Activated CD4-positive, alpha-beta T cell treated with anti-CD3 and anti-CD28 coated beads for 36 hours (primary cell): ENCODE data around the gene MYEOV. TPM values are rescaled to one million over a fixed set of nuclear protein-coding genes. Genes with fewer than 3 reads are reported as not detected.

Experiments
- ATAC-seq: fragments of 200-7000 bp; cut with Tn5 transposase; one replicate; pipeline ENCODE4 v1.10.0; 2021; ENCODE audit warnings: mild to moderate bottlenecking, moderate library complexity
- CTCF ChIA-PET: fragments of 350-600 bp; sonication (Branson Sonifier 250); formaldehyde crosslinking; loops from one replicate; lab custom pipeline; 2021; ENCODE audit warnings: antibody characterized with exemption; lab: Charles Lee
- POLR2A ChIA-PET: fragments of 350-600 bp; sonication (Branson Sonifier 250); formaldehyde crosslinking; loops from one replicate; lab custom pipeline; 2021; ENCODE audit warnings: antibody characterized with exemption, inconsistent platforms; lab: Charles Lee
- DNase-seq: peaks from one replicate; pipeline ENCODE4 v3.0.0-alpha.2; 2020
- H3K27ac Mint-ChIP-seq: one replicate; pipeline ENCODE4 v1.8.0; 2021; ENCODE audit warnings: mixed read lengths
- H3K27me3 Mint-ChIP-seq: one replicate; pipeline ENCODE4 v1.8.0; 2021; ENCODE audit warnings: mixed read lengths
- H3K36me3 Mint-ChIP-seq: one replicate; pipeline ENCODE4 v1.8.0; 2021; ENCODE audit warnings: low read depth, mixed read lengths
- H3K4me1 Mint-ChIP-seq: one replicate; pipeline ENCODE4 v1.8.0; 2021; ENCODE audit warnings: mixed read lengths
- H3K4me3 Mint-ChIP-seq: one replicate; pipeline ENCODE4 v1.8.0; 2021; ENCODE audit warnings: mild to moderate bottlenecking, moderate library complexity, mixed read lengths
- H3K9me3 Mint-ChIP-seq: one replicate; pipeline ENCODE4 v1.8.0; 2021; ENCODE audit warnings: low read depth, mixed read lengths
- intact Hi-C, 2 experiments: fragments of 100-400 bp; cut with DNase I in 1 of 2; cut with micrococcal nuclease in 1 of 2; formaldehyde crosslinking; loops; one replicate each; pipeline versions ENCODE4 v1.14.2 to v1.15.1; 2022 to 2024; cut with DNase I, micrococcal nuclease
- total RNA-seq, 2 experiments: library from RNA; stranded (reverse); gene quantifications; one replicate each; pipeline ENCODE4 v1.2.3, GENCODE V29; 2021

MYEOV gene
- total RNA-seq, 2 experiments from 2014 or later, result not detected

DNA sequence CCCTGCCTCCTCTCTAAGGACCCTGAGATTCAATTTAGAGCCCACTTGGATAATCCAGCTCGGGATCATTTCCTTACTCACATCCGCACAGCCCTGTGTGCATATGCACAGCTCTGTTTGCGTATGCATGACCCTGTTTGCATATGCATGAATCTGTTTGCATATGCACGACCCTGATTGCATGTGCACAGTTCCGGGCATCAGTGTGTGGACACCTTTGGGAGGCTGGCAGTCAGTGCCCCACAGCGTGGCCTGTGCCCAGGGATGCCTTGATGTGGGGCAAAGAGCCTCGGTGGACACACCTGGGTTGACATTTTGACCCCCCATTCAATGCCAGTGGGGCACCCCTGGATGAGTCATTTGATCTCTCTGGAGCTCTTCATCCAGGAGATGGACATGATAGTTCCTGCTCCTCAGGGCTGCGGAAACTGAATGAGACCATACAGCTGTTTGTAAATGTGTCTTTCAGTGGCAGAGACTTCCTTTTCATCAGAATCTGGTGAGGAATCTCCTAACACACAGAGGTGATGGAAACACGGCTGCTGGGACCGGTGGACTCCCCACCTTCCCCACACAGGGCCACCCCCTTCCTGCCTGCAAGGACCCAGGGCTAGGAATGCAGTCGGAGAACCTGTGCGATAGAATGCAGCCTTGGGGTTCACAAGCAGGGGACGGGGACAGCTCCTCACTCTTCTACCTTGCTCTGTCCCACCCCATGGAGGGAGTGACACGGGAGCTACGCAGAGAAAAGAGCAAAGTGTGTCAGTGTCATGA is 41.2 kb downstream of the MYEOV start:
- ChIA-PET CTCF (interaction anchor here (0.9 to 1.1 kb wide), 2 partner anchors 37 to 335 kb away, joined by 4 to 5 read pairs; no protein-coding TSS in a partner anchor), POLR2A (interaction anchor here (0.7 kb wide), 1 partner anchor 75 kb away, joined by 3 read pairs; no protein-coding TSS in a partner anchor)
- Mint-ChIP-seq H3K27ac (no peak overlapping the region), H3K4me1 (peaks cover 36% of the 10 kb centered on the region), H3K27me3 (no peaks in the 10 kb centered on the region), H3K9me3 (peaks cover 10% of the 10 kb centered on the region), H3K4me3 (no peak overlapping the region), H3K36me3 (peaks cover 8% of the 10 kb centered on the region)
- ATAC-seq, result no peak
- DNase-seq, result no peak
- intact Hi-C loops, result loop anchor here in 1 of 2 experiments (5.0 kb wide), 1 partner anchor 38 kb away; no protein-coding TSS in a partner anchor

DNA sequence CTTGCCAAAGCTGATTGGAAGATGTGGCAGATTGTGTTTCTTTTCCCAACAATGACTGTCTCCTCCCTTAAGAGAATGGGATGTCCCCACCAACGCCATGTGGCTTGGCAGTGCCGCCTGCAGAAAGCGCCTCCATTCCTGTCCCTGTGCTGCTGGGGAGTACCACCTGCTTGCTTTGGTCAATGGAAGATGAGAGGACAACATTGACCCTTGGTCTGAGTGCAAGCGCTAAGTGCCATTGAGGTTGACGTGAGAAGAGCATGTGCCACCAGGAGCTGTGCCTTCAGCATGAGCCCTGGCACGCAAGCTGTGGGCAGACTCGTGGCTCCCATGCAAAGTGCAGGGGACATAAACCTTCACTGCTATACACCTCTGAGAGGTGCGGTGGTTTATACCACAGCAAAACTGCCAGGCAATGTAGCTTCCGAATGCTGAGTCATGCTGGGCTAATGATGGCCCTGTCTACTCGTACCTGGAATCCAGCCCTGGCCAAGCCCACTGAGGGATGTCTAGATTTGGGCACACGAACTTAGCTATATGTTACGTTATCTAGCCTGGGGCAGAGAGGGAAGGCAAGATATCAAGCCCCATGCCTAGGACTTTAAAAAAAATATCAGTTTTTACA is 41.9 kb downstream of the MYEOV start:
- ChIA-PET POLR2A (no interaction called here), CTCF (interaction anchor here (0.7 to 1.4 kb wide), 3 partner anchors 38 to 126 kb away, joined by 3 to 4 read pairs (median 4); no protein-coding TSS in a partner anchor)
- no peak overlapping the region for H3K27ac Mint-ChIP-seq

GRCh38 chr11:69337211-69337721 is 43.3 kb downstream of the MYEOV start:
- Mint-ChIP-seq H3K4me3 (peak overlapping the region; percentile 15), H3K27me3 (no peaks in the 10 kb centered on the region), H3K36me3 (peaks cover 11% of the 10 kb centered on the region), H3K27ac (peak overlapping the region; percentile 70), H3K4me1 (peaks cover 36% of the 10 kb centered on the region), H3K9me3 (peaks cover 18% of the 10 kb centered on the region)
- DNase-seq (peak; percentile 63), ATAC-seq (peak; percentile 87)
- POLR2A ChIA-PET, result no interaction called here
- CTCF ChIA-PET, result interaction anchor here (0.6 to 1.4 kb wide), 2 partner anchors 12 to 44 kb away, joined by 4 read pairs; no protein-coding TSS in a partner anchor
- intact Hi-C loops, result loop anchor here (1.0 to 5.0 kb wide), 4 partner anchors 16 to 214 kb away; no protein-coding TSS in a partner anchor

More for the DNA sequence above, 41.9 kb downstream of the MYEOV start:
- intact Hi-C loops, result loop anchor here (2.0 to 5.0 kb wide), 2 partner anchors 17 to 39 kb away; no protein-coding TSS in a partner anchor
- peaks cover 36% of the 10 kb centered on the region for H3K4me1 Mint-ChIP-seq
- H3K4me3 Mint-ChIP-seq, result no peak overlapping the region
- H3K9me3 Mint-ChIP-seq, result peaks cover 17% of the 10 kb centered on the region
- DNase-seq, result no peak
- ATAC-seq, result no peak
- H3K27me3 Mint-ChIP-seq, result no peaks in the 10 kb centered on the region
- H3K36me3 Mint-ChIP-seq, result peaks cover 10% of the 10 kb centered on the region

DNA sequence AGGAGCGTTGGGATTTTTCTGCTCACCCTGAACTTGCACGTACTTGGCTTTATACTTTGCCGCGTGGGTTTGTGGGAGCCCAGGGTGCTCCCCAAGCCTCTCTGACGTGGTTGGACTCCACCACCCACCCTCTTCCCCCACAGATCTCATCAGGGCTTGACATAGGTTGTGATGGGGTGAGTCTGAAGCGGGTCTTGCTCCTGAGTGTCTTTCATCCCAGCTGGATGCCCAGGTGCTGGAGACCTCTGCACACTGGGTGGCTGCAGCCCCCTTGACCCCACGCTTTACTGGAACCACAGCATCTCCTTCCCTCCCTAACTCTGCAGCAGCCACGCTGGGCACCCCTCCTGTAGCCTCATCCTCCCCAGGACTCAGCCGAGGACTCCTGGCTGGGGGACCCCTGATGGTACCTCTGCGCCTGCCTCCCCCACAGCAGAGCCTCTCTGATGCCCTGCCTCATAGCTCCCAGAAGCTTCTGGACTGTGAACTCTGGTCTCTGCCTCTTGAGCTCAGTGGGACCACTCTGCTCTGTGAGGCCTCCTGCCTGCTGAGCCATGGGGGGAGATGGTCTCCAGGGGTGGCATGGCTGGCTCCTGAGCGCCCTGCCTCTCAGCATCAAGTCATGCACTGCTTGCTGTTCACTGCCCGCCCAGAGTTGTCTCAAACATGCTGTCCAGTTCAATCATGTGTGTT is 45.2 kb downstream of the MYEOV start:
- POLR2A ChIA-PET, result no interaction called here
- Mint-ChIP-seq H3K27me3 (no peaks in the 10 kb centered on the region), H3K36me3 (peaks cover 11% of the 10 kb centered on the region), H3K4me3 (no peak overlapping the region), H3K4me1 (peaks cover 36% of the 10 kb centered on the region), H3K9me3 (peaks cover 18% of the 10 kb centered on the region), H3K27ac (no peak overlapping the region)
- CTCF ChIA-PET, result no interaction called here
- DNase-seq (no peak), ATAC-seq (no peak)
- intact Hi-C loops, result loop anchor here in 1 of 2 experiments (5.0 kb wide), 1 partner anchor 42 kb away; no protein-coding TSS in a partner anchor

GRCh38 chr11:69339983-69340565 is 46.1 kb downstream of the MYEOV start:
- peak overlapping the region; percentile 6 for H3K27ac Mint-ChIP-seq
- intact Hi-C loops, result loop anchor here in 1 of 2 experiments (5.0 kb wide), 1 partner anchor 43 kb away; no protein-coding TSS in a partner anchor
- CTCF ChIA-PET, result no interaction called here

DNA sequence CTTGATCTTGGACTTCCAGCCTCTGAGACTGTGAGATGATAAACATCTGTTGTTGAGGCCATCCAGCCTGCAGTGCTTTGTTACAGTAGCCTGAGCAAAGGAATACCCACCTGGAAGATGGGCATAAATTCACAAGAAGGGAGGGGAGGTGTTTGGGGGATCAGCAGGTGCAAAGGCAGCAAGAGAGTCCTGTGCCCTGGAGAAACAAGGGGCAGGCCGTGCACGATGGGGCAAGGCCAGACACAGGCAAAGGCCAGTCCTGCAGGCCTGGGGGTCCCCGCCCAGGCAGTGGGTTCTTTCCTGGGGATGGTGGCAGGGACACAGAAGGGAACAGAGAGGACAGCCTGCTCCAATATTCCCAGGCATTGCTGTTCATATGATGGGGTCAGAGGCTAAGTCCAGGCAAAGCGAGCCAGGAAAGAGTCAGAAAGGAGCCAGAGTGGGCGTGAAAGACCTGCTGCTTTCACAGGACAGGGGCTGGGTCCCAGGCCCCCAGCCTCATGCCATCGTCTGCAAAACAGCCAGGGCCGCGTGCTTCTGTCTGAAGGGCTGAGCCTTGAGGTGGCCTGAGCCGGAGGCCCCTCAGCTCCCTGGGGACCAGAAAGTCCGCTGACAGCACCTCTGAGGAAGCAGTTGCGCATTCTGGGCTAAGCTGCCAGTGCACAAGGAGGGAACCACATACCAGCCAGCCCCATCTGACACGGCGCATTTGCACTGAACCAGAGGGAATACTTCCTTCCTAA is 48.8 kb downstream of the MYEOV start:
- Mint-ChIP-seq H3K4me3 (no peak overlapping the region), H3K36me3 (peaks cover 11% of the 10 kb centered on the region), H3K9me3 (peaks cover 20% of the 10 kb centered on the region), H3K27ac (no peak overlapping the region), H3K4me1 (peaks cover 22% of the 10 kb centered on the region), H3K27me3 (no peaks in the 10 kb centered on the region)
- CTCF ChIA-PET, result no interaction called here
- DNase-seq (no peak), ATAC-seq (no peak)
- POLR2A ChIA-PET, result no interaction called here
- intact Hi-C loops, result no loop called here

More at GRCh38 chr11:69339983-69340565, 46.1 kb downstream of the MYEOV start:
- peaks cover 18% of the 10 kb centered on the region for H3K9me3 Mint-ChIP-seq
- H3K36me3 Mint-ChIP-seq, result peaks cover 11% of the 10 kb centered on the region
- POLR2A ChIA-PET, result no interaction called here
- H3K27me3 Mint-ChIP-seq, result no peaks in the 10 kb centered on the region
- H3K4me3 Mint-ChIP-seq, result no peak overlapping the region
- H3K4me1 Mint-ChIP-seq, result peaks cover 40% of the 10 kb centered on the region
- DNase-seq (no peak), ATAC-seq (no peak)

DNA sequence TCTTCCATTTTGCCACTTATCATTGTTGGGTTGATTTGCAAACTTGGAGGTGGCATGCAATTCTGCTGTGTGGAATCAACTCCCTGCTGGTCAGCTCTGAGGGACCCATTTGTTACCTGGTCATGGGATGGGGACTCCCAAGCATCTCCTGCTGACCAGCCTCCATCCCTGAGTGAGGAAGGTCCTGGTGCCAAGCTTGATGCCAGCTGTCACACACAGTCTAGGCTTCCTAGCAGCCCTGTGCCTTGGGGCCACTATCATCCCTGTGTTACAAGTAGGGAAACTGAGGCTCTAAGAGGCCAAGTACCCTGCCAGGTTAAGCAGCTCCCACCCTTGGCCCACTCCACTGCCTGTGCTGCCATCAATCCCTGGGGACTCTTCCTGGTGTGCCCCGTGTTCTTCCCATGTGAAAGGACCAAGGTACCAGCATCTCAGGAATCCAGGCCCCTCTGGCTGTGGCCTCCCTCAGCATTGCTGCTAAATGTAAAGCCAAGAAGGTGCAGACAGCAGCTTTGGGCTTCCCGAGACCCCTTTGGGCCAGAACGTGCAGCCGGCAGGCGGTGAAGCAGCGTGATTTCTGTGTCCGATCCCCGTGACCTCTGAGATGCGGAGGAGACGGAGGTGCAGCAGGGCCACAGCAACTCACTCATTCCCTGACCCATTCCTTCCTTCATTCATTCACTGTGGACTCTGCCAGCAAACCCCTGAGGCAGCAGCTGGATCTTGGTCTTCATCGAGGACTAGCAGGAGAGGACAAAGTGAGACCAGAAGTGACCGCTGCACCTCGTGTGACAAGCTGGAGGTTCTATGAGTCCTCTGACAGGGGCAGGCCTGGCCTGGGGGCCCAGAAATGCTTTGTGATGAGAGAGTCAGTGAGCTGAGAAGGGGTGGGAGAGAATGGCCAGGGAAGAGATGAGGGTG is 49.7 kb downstream of the MYEOV start:
- Mint-ChIP-seq H3K9me3 (peaks cover 23% of the 10 kb centered on the region), H3K27ac (no peak overlapping the region), H3K27me3 (no peaks in the 10 kb centered on the region), H3K36me3 (peaks cover 11% of the 10 kb centered on the region), H3K4me1 (peaks cover 16% of the 10 kb centered on the region), H3K4me3 (no peak overlapping the region)
- POLR2A ChIA-PET, result no interaction called here
- intact Hi-C loops, result no loop called here
- CTCF ChIA-PET, result no interaction called here
- DNase-seq, result no peak
- ATAC-seq, result no peak

- DNase-seq (no peak), ATAC-seq (no peak)
- CTCF ChIA-PET, result interaction anchor here (1.0 kb wide), 1 partner anchor 52 kb away, joined by 4 read pairs; no protein-coding TSS in a partner anchor
- intact Hi-C loops, result no loop called here
- peaks cover 6% of the 10 kb centered on the region for H3K4me1 Mint-ChIP-seq
- no peak overlapping the region for H3K4me3 Mint-ChIP-seq
- no peak overlapping the region for H3K27ac Mint-ChIP-seq
- H3K36me3 Mint-ChIP-seq, result peaks cover 6% of the 10 kb centered on the region
- no peaks in the 10 kb centered on the region for H3K27me3 Mint-ChIP-seq
- POLR2A ChIA-PET, result no interaction called here
- peaks cover 17% of the 10 kb centered on the region for H3K9me3 Mint-ChIP-seq
Observed at GRCh38 chr11:69344570-69345145, 50.7 kb downstream of the MYEOV start.
